ENCODE data around the gene SURF6.

Gene SURF6

GRCh38 chr9:133367778-133368177 lies 31.8 kb upstream of the SURF6 start:
- no peak for TF ChIP-seq CTCF (IDR thresholded peaks at IDR 0.05; ENCODE audit: low read depth, low read length, poor library complexity, severe bottlenecking)
- Histone ChIP-seq H3K4me3 (ENCODE audit: low read length) (no peak overlapping the region), H3K36me3 (ENCODE audit: control insufficient read depth, low read length) (peaks cover 94% of the 10 kb centered on the region), H3K9me2 (replicated peaks; ENCODE audit: control insufficient read depth, low read length) (no peaks in the 10 kb centered on the region), H3K4me1 (ENCODE audit: control insufficient read depth, low read length) (peaks cover 32% of the 10 kb centered on the region), H3K9me3 (ENCODE audit: control insufficient read depth, insufficient read depth, low read length) (no peaks in the 10 kb centered on the region), H3K4me2 (ENCODE audit: low read length) (no peak overlapping the region), H3F3A (ENCODE audit: control insufficient read depth, insufficient read depth) (peaks cover 5% of the 10 kb centered on the region; the same call in 1 of the 2 replicates), H3K79me2 (ENCODE audit: control insufficient read depth, low read length) (peaks cover 67% of the 10 kb centered on the region), H4K20me1 (ENCODE audit: control insufficient read depth, insufficient read depth, low read depth, low read length) (peaks cover 35% of the 10 kb centered on the region), H3K27me3 (ENCODE audit: control insufficient read depth, low read length) (no peaks in the 10 kb centered on the region), H3K27ac (ENCODE audit: low read depth, low read length) (no peak overlapping the region)

GRCh38 chr9:133367221-133367620 lies 31.2 kb upstream of the SURF6 start:
- Histone ChIP-seq H3K27me3 (ENCODE audit: control insufficient read depth, low read length) (no peaks in the 10 kb centered on the region), H3K27ac (ENCODE audit: low read depth, low read length) (no peak overlapping the region), H3K4me3 (ENCODE audit: low read length) (no peak overlapping the region), H3K9me3 (ENCODE audit: control insufficient read depth, insufficient read depth, low read length) (no peaks in the 10 kb centered on the region), H3K9me2 (replicated peaks; ENCODE audit: control insufficient read depth, low read length) (no peaks in the 10 kb centered on the region), H3K79me2 (ENCODE audit: control insufficient read depth, low read length) (peaks cover 62% of the 10 kb centered on the region), H4K20me1 (ENCODE audit: control insufficient read depth, insufficient read depth, low read depth, low read length) (peaks cover 33% of the 10 kb centered on the region), H3F3A (ENCODE audit: control insufficient read depth, insufficient read depth) (peaks cover 6% of the 10 kb centered on the region; the same call in 1 of the 2 replicates), H3K4me1 (ENCODE audit: control insufficient read depth, low read length) (peaks cover 26% of the 10 kb centered on the region), H3K4me2 (ENCODE audit: low read length) (no peak overlapping the region), H3K36me3 (ENCODE audit: control insufficient read depth, low read length) (peaks cover 94% of the 10 kb centered on the region)
- TF ChIP-seq EZH2phosphoT487 (IDR thresholded peaks at IDR 0.05; ENCODE audit: borderline replicate concordance, low read length), result no peak
- TF ChIP-seq CTCF (IDR thresholded peaks at IDR 0.05; ENCODE audit: low read depth, low read length, poor library complexity, severe bottlenecking), result no peak

- peaks cover 7% of the 10 kb centered on the region; the same call in 1 of the 2 replicates for H3F3A ChIP-seq (ENCODE audit: control insufficient read depth, insufficient read depth)
- H3K4me1 ChIP-seq (ENCODE audit: control insufficient read depth, low read length), result peaks cover 18% of the 10 kb centered on the region
- no peak overlapping the region for H3K4me3 ChIP-seq (ENCODE audit: low read length)
- H3K4me2 ChIP-seq (ENCODE audit: low read length), result no peak overlapping the region
- H3K79me2 ChIP-seq (ENCODE audit: control insufficient read depth, low read length), result peaks cover 54% of the 10 kb centered on the region
- no peak overlapping the region for H3K27ac ChIP-seq (ENCODE audit: low read depth, low read length)
- H3K9me2 ChIP-seq (replicated peaks; ENCODE audit: control insufficient read depth, low read length), result no peaks in the 10 kb centered on the region
- no peaks in the 10 kb centered on the region for H3K9me3 ChIP-seq (ENCODE audit: control insufficient read depth, insufficient read depth, low read length)
- no peaks in the 10 kb centered on the region for H3K27me3 ChIP-seq (ENCODE audit: control insufficient read depth, low read length)
- TF ChIP-seq CTCF (IDR thresholded peaks at IDR 0.05; ENCODE audit: low read depth, low read length, poor library complexity, severe bottlenecking), result no peak
- TF ChIP-seq EZH2phosphoT487 (IDR thresholded peaks at IDR 0.05; ENCODE audit: borderline replicate concordance, low read length), result no peak
- H3K36me3 ChIP-seq (ENCODE audit: control insufficient read depth, low read length), result peaks cover 94% of the 10 kb centered on the region
- H4K20me1 ChIP-seq (ENCODE audit: control insufficient read depth, insufficient read depth, low read depth, low read length), result peaks cover 25% of the 10 kb centered on the region
Measured at GRCh38 chr9:133366435-133366834, 30.4 kb upstream of the SURF6 start.
